ENCODE data around the gene ANKRD13B.

ANKRD13B gene

GRCh38 chr17:29583324-29584248 lies 9.3 kb upstream of the ANKRD13B start:
- DNase-seq, result no peak

- no peak for DNase-seq
These were observed 8.4 kb upstream of the ANKRD13B start for GRCh38 chr17:29584452-29585079.

GRCh38 chr17:29585080-29585751 lies 7.7 kb upstream of the ANKRD13B start:
- DNase-seq, result no peak

GRCh38 chr17:29586676-29587469 lies 6.1 kb upstream of the ANKRD13B start:
- DNase-seq, result no peak

- no peak for DNase-seq
These were observed 5.3 kb upstream of the ANKRD13B start for GRCh38 chr17:29587591-29587990.

GRCh38 chr17:29588017-29588561 lies 4.8 kb upstream of the ANKRD13B start:
- no peak for DNase-seq

GRCh38 chr17:29588562-29589411 lies 4.1 kb upstream of the ANKRD13B start:
- DNase-seq, result peak; percentile 54

GRCh38 chr17:29589524-29590410 lies 3.2 kb upstream of the ANKRD13B start, which contains the start of gene GIT1:
TSS of gene GIT1 (minus strand) at chr17:29589648. CDS start at chr17:29589378, 270 bp downstream.
- DNase-seq, result peak; percentile 93

- DNase-seq, result peak; percentile 65
These were observed 2.4 kb upstream of the ANKRD13B start for GRCh38 chr17:29590411-29591145.

GRCh38 chr17:29591146-29591736 lies 1.7 kb upstream of the ANKRD13B start:
- peak; percentile 79 for DNase-seq

- peak; percentile 92 for DNase-seq
These were observed 959 bp upstream of the ANKRD13B start for GRCh38 chr17:29591737-29592608.

GRCh38 chr17:29593591-29594518 lies 923 bp downstream of the ANKRD13B start:
- peak; percentile 37 for DNase-seq

- DNase-seq, result no peak
These were observed 1.7 kb downstream of the ANKRD13B start for GRCh38 chr17:29594519-29595090.

GRCh38 chr17:29595107-29595942 lies 2.4 kb downstream of the ANKRD13B start:
- no peak for DNase-seq

- no peak for DNase-seq
These were observed 3.2 kb downstream of the ANKRD13B start for GRCh38 chr17:29595943-29596774.
